HepG2 (cell line): ENCODE data around the gene SLC25A25. TPM values are rescaled to one million over a fixed set of nuclear protein-coding genes. Genes with fewer than 3 reads are reported as not detected.

Experiments used
- ARID3A ChIP-seq: IDR thresholded peaks from 2 replicates; pipeline ENCODE4 v1.6.1; 2012; ENCODE audit warnings: low read depth, low read length, improper control_type of control experiment
- KIAA2018 ChIP-seq: sonication (generic); formaldehyde crosslinking; IDR thresholded peaks from 2 replicates; pipeline ENCODE4 v1.5.0; 2020; ENCODE audit warnings: mild to moderate bottlenecking, missing genetic modification reagents, borderline replicate concordance
- NFKBIZ ChIP-seq: IDR thresholded peaks from 2 replicates; pipeline ENCODE4 v1.6.1; 2018; ENCODE audit warnings: missing genetic modification reagents, missing compliant biosample characterization
- RXRA ChIP-seq: sonication (generic); formaldehyde crosslinking; IDR thresholded peaks from 2 replicates; pipeline ENCODE4 v1.5.1; 2020; ENCODE audit warnings: missing genetic modification reagents
- SRF ChIP-seq: IDR thresholded peaks from 2 replicates; pipeline ENCODE4 v1.6.1; 2011; ENCODE audit warnings: mild to moderate bottlenecking, low read depth, low read length, moderate library complexity
- SRY ChIP-seq: sonication (generic); formaldehyde crosslinking; IDR thresholded peaks from 2 replicates; pipeline ENCODE4 v1.8.0; 2022; ENCODE audit warnings: mild to moderate bottlenecking, missing genetic modification reagents
- TCF12 ChIP-seq, 2 experiments: fragments of 450-650 bp in 1 of 2; sonication (generic) in 1 of 2; formaldehyde crosslinking in 1 of 2; IDR thresholded peaks; 2 replicates each; pipeline versions ENCODE4 v1.6.1 to v1.8.0; 2017 to 2022; ENCODE audit warnings: antibody characterized with exemption in 1 of 2, mild to moderate bottlenecking in 1 of 2, missing genetic modification reagents in 1 of 2, moderate library complexity in 1 of 2
- ZNF142 ChIP-seq: sonication (generic); formaldehyde crosslinking; IDR thresholded peaks from 2 replicates; pipeline ENCODE4 v1.4.0; 2020; ENCODE audit warnings: missing genetic modification reagents
- ZNF296 ChIP-seq: sonication (generic); formaldehyde crosslinking; conservative IDR thresholded peaks from 2 replicates; pipeline ENCODE4 v1.5.0; 2020; ENCODE audit warnings: mild to moderate bottlenecking, missing genetic modification reagents
- ZNF737 ChIP-seq: sonication (generic); formaldehyde crosslinking; IDR thresholded peaks from 2 replicates; pipeline ENCODE4 v1.5.0; 2020; ENCODE audit warnings: missing genetic modification reagents, mild to moderate bottlenecking, borderline replicate concordance
- ZNF879 ChIP-seq: sonication (generic); formaldehyde crosslinking; IDR thresholded peaks from 2 replicates; pipeline ENCODE4 v1.8.1; 2023; ENCODE audit warnings: missing genetic modification reagents
- polyA plus RNA-seq, 8 experiments: library from polyadenylated mRNA; depleted of rRNA in 3 of 8; stranded (reverse) in 7 of 8; unstranded in 1 of 8; fragments of >200 nt; fragmentation: Illumina TruSeq in 4 of 8; extraction: Trizol in 4 of 8; gene quantifications; 2 replicates each; pipeline versions ENCODE4 v1.2.1 to v1.2.3, GENCODE V29; 2011 to 2016; ENCODE audit warnings: low read depth in 4 of 8, missing spikeins in 1 of 8, mixed read lengths in 1 of 8; ENCODE audit not compliant: insufficient read depth in 1 of 8
- total RNA-seq, 5 experiments: library from RNA; depleted of rRNA; stranded (reverse); fragments of >200 nt; fragmentation: Illumina TruSeq; extraction: Trizol; gene quantifications; 2 replicates each; pipeline ENCODE4 v1.2.3, GENCODE V29; 2016; ENCODE audit warnings: low read depth in 1 of 5

SLC25A25 gene
- total and polyA plus RNA-seq, 2 of the 13 experiments (the other 11 are each of a cell fraction or from before 2014, with no cell fraction given) = 10.5 to 24.8 TPM

- no peak for TF ChIP-seq TCF12 (IDR thresholded peaks at IDR 0.05)
- TF ChIP-seq TCF12 (CRISPR knock-in tag; IDR thresholded peaks at IDR 0.05) = 0 out of 2 replicates have a peak, but pooled peaks have one; percentile 54
- no peak for TF ChIP-seq ZNF737 (CRISPR knock-in tag)
- TF ChIP-seq NFKBIZ = no peak
- TF ChIP-seq KIAA2018 (CRISPR knock-in tag) = no peak
- TF ChIP-seq ZNF879 = no peak
- TF ChIP-seq SRF = no peak
- TF ChIP-seq ZNF142 (CRISPR knock-in tag) = no peak
- no peak for TF ChIP-seq RXRA
- no peak; the same call in 1 of the 2 replicates for TF ChIP-seq SRY (CRISPR knock-in tag)
- no peak for TF ChIP-seq ZNF296 (CRISPR knock-in tag)
- TF ChIP-seq ARID3A = peak; percentile 54; the same call in 1 of the 2 replicates
These were observed 1.1 kb upstream of the SLC25A25 start, which contains the start of gene NAIF1 (continued) for GRCh38 chr9:128066713-128067644.
